GM19463 (cell line): Measurements from ENCODE around the gene YRDC.
A peak's percentile ranks its signal among the peaks of the same experiment; 100 is the strongest.

ENCODE experiments used
- ATAC-seq: cut with Tn5 transposase; IDR thresholded peaks from one replicate; pipeline ENCODE4 v1.9.1; 2021; ENCODE audit warnings: mild to moderate bottlenecking, moderate library complexity; ENCODE audit not compliant: unreplicated experiment

Gene YRDC, protein sequence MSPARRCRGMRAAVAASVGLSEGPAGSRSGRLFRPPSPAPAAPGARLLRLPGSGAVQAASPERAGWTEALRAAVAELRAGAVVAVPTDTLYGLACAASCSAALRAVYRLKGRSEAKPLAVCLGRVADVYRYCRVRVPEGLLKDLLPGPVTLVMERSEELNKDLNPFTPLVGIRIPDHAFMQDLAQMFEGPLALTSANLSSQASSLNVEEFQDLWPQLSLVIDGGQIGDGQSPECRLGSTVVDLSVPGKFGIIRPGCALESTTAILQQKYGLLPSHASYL

DNA sequence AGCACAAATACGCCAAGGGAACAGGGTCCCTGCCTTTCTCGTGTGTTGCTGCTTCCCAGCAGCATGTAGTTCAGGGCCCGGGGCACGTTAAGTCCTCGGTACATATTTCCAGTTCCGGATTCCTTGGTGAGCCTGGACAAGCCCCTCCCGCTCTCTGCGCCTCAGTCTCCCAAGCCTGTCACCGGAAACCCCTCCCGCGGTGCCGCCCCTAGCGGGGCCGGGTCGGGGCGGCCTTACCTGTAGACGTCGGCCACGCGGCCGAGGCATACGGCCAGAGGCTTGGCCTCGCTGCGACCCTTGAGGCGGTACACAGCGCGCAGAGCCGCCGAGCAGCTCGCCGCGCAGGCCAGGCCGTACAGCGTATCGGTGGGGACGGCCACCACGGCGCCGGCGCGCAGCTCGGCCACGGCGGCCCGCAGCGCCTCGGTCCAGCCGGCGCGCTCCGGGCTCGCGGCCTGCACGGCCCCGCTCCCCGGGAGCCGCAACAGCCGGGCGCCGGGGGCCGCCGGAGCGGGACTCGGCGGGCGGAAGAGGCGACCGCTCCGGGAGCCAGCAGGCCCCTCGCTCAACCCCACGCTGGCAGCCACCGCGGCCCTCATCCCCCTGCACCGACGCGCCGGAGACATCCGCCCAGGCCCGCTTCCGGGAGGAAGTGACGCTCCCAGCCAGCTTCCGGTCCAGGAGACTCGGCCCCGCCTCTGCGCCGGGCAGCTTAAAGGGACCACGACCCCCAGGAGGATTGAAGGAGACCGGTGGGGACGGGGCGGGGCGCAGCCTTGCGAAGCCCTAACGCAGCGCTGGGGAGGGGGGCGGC, at the start of gene YRDC, which contains the start of gene C1orf122:
Gene YRDC (minus strand): TSS at position 654 of the 814 bp plus-strand sequence. CDS start 28 bp downstream, at position 626.
Gene C1orf122 (plus strand): TSS at position 236 of the 814 bp plus-strand sequence. CDS start 615 bp downstream, outside the sequence.
- ATAC-seq = peak; percentile 93

DNA sequence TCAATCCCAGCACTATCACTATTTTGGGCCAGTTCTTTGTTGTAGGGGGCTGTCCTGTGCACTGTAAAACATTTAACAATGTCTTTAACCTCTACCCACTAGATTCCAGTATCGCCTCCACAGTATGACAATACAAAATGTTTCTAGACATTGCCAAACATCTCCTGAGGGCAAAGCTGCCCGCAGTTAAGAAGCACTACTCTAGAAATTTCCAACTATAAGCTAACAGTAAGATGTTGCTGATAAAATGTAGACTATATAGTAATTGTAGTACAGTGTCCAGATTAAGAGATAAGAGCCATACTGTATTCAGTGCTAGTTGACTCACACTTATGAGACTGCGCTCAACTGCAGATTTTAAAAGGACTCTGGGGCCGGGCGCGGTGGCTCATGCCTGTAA, 46.4 kb upstream of the YRDC start:
- ATAC-seq = no peak

DNA sequence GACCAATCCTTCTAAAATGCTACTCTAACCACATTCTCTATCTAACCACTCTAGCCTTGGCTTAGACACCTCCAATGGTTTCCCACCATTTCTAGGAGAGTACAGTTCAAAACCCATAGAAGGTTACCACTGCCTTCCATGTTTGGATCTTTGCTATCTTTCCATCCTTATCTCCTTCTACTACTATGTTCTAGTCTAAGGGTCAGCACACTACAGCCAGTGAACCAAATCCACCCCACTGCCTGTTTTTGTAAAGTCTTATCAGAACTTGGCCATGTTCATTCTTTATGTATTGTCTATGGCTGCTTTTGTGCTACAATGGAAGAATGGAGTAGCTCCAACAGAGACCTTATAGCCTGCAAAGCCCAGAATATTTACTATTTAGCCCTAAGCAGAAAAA, 45.1 kb upstream of the YRDC start:
- ATAC-seq = no peak

DNA sequence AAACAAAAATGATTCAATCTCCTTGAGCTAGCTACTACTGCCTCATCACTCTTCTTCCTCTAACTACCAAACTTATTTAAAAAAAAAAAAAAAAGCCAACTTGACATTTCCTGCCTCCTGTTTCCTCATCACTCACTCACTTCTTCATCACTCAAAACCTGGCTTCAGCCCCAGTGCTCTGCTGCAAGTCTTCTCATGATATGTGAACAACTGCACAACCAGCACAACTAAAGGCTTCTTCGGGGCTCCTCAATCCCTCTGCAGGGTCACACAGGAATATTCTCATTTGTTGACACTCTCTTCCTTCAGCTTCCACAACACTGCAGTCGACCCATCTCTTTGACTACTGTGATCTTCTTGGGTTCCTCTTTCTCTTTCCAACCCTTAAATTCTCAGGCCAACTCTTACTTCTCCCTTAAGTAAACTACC, 43.8 kb upstream of the YRDC start:
- ATAC-seq = no peak

DNA sequence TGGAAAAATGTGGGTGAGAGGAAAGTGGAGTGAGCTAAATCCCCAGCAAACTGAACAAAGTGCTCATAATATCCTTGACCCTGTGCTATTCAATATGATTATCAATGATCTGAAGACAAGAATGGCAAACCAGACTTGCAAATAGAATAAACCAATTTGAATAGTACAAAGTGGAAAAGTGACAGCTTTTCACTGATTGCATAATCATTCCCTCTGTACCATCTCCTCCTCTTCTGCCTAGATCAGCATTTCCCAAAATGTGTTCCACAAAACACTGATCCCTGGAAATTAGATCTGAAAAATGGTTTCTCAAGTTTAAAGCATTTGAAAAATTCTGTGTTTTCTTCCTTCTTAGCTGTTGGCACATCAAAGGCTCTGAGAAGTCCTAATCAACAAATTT, 43.3 kb upstream of the YRDC start:
- no peak for ATAC-seq

DNA sequence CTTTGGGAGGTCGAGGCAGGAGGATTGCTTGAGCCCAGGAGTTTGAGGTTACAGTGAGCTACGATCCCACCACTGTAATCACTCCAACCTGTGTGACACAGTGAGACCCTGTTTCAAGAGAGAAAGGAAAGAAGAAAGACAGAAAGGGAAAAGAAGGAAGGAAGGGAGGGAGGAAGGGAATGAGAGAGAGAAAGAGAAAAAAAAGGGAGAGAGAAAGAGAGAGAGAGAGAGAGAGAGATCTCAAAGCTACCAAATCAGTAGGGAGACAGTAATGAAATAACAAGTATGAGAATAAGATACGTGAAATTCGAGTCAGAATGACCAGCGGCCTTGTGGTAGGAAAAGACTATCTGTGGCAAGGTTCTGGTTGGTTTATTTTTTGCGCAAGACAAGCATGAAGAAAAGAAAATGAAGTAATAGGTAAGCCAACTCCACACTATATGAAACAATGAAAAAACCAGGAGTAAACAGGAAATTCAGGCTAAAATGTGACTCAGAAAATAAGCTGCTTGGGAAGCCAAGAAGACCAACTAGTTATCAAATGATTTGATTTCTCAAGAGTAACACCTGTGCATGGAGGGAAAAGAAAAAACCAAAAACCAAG, 42.4 kb upstream of the YRDC start:
- no peak for ATAC-seq

DNA sequence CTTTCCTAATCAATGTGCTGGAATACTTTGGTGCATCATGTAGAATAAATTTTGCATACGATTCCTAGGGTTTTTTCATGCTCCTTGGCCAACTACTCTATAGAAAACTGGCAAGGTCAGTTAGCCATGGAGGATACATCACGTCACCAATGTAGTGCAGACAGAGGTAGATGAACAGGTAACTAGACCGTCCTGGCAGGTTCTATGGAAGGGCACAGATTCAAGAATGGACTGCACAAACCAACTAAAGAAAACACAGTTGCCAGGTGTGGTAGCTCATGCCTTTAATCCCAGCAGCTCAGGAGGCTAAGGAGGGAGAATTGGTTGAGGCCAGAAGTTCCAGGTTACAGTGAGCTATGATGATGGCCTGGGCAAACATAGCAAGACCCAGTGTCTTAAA, 41.5 kb upstream of the YRDC start:
- ATAC-seq = no peak

DNA sequence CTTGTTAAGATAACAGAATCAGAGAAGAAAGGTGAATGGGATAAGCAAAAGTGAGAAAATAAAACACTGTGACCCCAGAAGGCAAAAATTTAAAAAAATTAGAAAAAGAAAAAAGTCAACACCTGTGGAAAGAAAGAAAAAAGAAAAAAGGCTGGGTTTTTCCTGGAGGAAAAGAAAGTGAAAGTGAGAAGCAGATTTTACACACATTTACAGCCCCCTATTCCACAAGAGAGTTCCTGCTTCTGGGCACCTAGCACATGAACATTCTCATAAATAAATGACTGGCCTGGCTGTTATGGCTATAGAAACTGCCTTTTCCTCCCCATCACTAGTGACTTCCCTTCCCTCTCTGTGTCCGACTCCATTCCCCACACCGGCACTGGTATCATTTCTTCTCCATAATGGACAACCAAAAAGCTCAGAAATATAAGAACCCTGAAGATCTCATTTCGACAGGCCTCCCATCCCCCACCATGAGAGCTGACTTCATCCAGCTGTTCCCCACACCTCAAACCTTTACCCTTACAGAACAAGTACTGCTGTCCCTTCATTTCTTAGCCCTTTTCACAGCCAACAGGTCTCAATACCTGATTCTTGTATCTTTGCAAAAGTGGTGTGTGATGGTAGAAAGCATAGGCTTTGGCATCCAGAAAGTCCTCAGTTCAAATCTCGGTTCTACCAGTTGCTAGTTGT, 38.8 kb upstream of the YRDC start:
- ATAC-seq = no peak

DNA sequence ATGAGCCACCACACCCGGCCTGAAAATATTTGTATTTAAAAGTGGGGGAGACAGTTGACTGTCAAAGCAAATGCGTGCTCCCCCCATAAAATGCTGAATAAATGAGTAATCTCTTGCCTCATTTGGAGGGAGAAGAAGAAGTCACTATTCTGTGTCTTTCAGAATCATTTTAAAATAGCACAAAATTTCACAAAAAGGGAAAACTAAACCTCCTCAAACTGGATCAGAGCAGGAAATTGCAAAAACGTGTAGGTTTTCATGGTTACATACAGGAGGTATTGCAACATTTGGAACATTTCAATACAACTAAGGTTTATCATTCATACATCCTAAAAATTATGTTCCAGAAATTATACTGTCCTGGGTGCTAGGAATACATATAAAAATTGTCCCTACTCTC, 37.8 kb upstream of the YRDC start:
- ATAC-seq = no peak

DNA sequence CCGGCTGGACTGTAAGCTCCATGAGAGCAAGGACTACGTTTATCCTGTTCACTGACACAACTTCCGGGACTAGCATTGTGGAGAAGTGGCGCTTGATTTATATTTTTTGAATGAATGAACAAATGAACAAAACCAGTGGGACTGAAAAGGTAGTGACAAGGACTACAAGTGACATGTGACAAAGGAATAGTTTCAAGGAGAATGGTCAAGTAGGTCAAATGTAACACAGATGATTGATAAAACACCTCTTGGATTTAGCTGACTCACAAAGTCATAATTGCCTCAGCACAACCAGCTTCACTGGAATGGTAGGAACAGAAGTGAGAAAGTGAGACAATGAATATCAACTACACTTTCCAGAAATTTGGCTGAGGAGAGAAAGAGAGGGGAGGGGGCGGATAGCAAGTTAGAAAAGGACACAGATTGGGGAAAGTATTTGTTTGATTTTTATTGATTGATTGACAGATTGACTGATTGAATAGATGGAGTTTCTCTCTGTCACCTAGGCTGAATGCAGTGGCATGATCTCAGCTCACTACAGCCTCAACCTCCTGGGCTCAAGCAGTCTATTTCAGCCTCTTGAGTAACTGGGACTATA, 37.1 kb upstream of the YRDC start:
- ATAC-seq = no peak

DNA sequence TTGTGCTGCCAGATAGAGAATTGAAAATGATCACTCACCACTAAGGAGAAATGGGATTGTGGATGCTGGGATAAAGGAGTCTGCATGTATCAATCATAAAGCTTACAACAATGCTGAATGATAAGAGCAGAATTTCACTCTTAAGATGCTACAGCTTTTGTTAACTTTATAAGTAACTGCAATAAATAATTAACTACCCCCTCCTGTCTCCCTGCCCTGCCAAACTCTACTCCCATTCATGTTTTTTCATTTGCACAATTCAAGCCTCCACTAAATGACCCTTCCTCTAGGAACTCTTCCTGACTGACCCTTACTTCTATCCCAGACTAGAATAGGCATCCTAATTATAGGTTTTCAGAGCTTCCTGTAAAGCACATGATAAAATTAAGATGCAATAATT, 36.5 kb upstream of the YRDC start:
- ATAC-seq = no peak

DNA sequence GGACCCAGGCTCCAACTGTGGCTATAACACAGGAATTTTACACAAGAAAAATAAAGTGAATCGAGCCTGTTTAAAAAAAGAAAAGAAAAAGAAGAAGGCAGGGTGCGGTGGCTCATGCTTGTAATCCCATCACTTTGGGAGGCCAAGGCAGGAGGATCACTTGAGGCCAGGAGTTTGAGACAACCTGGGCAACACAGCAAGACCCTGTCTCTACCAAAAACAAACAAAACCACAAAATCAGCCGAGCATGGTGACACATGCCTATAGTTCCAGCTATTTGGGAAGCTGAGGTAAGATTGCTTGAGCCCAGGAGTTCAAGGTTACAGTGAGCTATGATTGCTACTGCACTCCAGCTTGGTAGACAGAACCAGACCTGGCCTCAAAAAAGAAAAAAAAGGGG, 33.6 kb upstream of the YRDC start:
- no peak for ATAC-seq

DNA sequence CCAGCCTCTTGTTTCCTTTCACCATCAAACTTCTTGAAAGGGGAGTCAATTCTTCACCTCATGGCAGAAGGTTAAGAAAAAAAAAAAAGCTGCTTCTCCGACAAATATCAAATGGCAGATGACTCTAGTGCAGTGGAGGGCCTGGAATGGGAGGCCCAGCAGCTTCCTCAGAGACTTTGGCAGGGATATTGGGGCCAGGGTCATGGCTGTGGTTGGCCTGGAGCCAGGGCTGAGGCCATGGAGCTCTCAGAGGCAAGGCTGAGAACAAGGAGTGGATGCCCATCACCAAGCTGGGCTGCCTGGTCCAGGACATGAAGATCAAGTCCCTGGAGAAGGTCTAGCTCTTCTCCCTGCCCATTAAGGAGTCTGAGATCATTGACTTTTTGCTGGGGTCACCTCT, 32.7 kb upstream of the YRDC start:
- no peak for ATAC-seq

DNA sequence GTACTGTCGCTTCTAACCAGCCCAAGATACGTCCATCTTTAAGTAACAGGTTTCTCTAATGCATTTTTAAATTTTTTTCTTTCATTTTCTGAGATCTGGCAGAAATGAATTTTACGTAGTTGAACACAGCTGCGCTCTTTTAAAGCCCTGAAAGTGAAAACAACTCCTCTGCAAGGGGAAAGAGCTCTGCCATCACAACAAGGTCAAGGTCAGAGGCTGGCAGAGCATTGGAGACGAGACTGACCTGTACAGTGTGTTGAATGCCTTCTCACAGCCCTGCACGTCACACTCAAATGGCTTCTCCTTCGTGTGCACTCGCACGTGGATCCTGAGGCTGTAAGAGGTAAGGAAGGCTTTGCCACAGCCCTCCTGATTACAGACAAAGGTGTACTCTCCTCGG, 31.7 kb upstream of the YRDC start:
- no peak for ATAC-seq

DNA sequence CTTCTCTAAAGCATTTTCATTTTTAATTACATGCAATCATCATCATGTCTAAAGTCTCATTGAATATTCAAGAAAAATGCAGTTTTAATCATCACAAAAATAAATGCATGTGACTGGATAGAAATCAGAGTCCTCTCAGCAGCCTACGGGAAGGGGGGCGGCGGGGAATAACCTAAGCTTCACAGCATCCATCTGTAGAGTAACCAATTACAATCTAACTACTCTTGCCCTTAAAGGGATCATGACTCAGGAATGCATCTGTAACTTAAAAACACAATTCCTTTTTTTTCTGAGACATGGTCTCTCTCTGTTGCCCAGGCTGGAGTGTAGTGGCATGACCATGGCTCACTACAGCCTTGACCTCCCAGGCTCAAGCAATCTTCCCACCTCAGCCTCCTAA, 28.8 kb upstream of the YRDC start:
- no peak for ATAC-seq

DNA sequence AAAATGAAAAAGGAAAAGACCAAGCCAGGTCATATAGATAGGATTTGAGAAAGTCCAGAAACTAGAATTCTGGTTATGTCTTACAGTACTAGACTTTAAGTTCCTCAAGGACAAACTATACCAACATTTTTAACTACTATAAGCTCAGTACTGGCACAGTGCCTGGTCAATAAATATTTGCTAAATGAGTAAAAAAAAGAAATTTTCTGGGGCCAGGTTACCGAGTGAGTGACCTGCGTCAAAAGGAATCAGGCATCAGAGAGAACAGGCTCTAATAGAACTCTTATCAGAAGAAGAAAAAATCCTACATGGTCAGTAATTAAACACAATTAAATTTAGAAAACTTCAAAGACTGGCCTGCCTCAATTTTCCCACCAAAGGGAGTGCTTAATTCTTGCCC, 23.8 kb upstream of the YRDC start:
- ATAC-seq = no peak

DNA sequence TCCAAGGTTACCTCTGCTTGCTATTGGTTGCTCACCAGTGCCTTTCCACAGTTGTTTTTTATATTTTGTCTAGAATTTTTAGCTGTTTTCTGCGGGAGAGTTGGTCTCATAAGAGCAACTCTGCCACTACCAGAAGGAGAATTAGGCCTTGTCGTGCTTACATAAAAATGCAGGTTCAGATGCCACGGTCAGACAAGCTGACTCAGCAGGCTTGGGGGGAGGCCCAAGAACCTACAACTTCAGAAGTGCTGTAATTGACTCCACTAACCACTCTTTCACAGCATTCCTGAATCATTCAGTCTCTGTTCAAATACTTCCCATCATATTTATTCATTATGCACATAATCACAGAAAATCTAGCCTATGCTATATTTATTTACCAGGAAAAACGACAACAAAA, 23.1 kb upstream of the YRDC start:
- ATAC-seq = no peak

DNA sequence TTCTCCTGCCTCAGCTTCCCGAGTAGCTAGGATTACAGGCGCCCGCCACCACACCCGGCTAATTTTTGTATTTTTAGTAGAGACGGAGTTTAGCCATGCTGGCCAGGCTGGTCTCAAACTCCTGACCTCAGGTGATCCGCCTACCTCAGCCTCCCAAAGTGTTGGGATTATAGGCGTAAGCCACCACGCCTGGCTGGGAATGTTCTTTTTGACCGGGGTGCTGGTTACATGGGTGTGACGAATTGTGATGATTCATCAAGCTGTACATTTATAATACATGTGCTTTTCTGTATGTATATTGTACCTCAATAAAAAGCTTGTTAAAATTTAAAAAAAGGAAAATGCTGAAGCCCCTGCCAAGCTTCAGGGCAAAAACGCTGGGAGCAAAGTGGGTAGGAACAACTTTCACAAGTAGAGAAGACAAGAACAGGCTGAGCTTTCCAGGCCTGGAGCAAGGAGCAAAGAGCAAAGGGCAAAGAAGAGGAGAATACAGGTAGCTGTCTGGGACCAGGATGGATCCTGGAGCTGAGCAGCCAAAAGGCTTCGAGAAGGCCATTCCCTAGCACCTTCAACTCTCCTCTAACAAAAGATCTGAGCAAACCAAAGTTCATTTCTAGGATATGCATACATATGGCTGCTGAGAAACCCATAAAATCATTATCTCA, 20.5 kb upstream of the YRDC start:
- no peak for ATAC-seq

DNA sequence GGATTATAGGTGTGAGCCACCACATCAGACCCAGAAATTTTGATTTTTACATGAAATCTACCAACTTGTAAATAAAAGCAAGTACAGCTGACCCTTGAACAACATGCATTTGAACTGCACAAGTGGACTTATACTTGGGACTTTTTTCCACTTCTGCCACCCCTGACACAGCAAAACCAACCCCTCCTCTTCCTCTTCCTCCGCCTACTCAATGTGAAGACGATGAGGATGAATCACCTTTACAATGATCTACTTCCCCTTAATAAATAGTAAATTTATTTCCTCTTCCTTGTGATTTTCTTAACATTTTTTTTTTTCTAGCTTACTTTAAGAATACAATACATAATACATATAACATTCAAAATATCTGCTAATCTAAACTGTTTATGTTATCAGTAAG, 17.5 kb upstream of the YRDC start:
- ATAC-seq = no peak

DNA sequence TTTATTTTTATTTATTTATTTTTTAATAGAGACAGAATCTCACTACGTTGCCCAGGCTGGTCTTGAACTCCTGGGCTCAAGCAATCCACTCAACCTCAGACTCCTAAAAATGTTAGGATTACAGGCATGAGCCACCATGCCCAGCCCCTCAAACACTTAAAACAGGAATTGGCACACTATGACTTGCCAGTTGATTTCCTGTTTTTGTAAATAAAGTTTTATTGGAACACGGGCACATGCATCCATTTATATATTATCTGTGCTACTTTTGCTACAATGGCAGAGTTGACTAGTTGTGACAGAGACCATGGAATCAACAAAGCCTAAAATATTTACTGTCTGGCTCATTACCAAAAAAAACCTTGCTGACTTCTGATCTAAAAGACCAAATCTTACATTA, 16.0 kb upstream of the YRDC start:
- ATAC-seq = no peak
